Hematopoietic multipotent progenitor cell treated with erythropoietin and hydrocortisone succinate and interleukin-3 and kit ligand, for 17 days (in vitro differentiated cells): ENCODE results near the gene RALGPS2.
"Not testable (repeated sequence)": the region's sequence is repeated elsewhere in the genome, so short reads cannot be mapped to it uniquely, and the experiment has no call there.

ENCODE experiments used
- DNase-seq: peaks from one replicate; pipeline ENCODE4 v3.0.0-alpha.2; 2015; ENCODE audit warnings: low spot score

The RALGPS2 gene

DNA sequence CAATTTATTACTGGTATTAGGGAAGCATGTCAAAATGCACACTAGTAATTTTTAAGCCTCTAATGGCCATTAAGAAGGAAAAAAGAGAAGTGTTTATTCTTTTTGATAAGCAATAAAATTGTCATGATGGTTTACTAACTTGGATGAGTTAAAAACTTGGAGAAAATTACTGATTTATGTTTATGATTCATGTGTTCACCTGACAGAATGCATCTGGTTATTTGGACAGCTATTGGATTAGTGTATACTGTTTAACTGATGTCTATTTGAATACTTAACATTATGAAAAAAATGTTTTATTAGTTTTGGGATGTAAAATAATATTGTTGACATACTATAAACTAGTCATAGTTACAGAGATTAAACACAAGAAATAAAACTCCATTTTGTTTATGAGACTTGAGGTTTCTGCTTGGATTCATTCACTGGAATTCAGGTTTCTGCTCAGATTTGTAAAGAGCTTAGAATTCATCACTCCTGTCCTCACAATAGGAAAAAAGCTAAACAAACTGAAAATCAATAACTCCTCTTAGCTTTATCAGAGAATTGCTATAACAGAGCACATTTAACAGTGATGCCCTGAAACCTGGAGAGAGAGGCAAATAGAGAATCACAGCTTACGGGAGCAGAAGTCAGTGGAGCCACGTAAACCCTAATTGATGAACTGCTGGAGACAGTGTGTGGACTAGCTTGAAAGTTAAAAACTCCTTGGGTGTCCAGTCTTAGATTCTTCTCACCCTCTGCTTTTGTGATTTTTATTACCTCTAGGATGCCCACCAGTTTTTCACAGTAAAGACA lies 56.7 kb downstream of the RALGPS2 start:
- DNase-seq: no peak

- no peak for DNase-seq
Observed at GRCh38 chr1:178784131-178784536, 59.1 kb downstream of the RALGPS2 start.

GRCh38 chr1:178792394-178792793 lies 67.3 kb downstream of the RALGPS2 start:
- no peak for DNase-seq

DNA sequence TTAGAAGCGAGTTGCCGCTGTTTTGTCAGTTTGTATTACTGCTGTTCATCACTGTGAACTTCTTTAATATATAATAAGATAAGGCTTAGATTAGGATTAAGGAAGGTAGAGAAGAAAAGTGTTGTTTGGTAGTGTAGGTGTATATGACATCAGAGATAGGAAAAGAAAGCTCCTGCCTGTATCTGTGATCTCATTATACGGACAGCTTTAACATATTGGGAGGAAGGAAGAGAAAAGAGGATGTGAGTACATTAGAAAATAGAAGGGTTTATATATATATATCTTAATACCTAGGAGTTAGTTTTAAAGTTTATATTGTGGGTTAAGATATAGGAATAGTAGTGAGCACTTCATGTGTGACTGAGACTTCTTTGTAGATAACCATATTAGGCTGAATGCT lies 71.0 kb downstream of the RALGPS2 start:
- DNase-seq: no peak

DNA sequence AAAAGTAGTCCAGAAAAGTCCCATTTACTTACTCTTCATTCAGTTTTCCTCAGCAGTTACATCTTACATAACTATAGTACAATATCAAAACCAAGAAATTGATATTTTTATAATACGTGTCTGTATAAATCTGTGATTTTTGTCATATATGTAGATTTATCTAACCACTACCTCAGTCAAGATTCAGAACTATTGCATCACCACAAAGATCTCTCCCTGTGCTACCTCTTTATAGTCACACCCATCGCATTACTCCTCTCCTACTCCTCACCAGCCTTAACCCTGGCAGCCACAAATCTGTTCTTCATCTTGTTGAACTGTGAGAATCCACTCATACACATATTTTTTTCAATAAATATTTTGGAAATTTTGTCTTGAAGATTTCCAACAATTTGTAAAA lies 72.5 kb downstream of the RALGPS2 start:
- no peak for DNase-seq

DNA sequence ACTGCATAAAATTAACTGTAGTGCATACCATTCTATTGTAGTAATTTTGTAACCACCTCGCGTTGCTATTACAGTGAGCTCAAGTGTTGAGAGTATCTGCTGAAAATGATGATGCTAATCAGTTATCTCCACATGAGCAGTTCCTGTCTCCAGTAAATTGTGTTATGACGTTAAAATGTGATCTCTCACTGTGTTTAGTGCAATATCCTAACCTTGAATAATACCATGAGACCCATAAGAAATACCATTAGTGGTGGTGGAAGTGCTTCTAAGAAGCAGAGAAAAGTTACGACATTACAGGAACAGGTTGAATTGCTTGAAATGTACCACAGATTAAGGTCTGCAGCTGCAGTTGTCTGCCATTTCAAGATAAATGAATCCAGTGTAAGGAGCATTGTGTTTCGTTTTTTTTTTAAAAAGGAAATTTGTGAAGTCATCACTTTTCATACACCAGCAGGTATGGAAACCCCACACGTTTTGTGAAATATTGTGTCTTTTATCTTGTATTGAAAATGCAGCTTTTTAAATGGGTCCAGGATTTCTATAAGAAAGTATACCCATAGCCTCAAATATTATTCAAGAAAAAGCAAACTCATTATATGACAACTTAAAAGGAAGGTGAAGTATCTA lies 73.3 kb downstream of the RALGPS2 start:
- no peak for DNase-seq

DNA sequence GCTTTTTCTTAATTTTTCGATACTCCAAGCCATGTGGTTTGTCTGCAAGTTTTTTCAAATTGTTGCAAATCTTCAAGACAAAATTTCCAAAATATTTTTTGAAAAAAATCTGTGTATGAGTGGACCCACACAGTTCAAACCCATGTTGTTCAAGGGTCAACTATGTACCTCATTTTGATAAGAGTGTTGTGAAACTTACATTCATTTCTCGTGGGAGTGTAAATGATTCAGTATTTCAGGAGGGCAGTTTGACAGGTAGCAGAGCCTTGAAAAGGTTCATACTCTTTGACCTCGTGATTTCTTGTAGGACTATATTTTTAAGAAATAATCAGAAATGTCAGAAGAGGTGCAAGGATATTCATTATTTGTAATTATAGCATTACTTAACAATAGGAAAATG lies 77.8 kb downstream of the RALGPS2 start:
- no peak for DNase-seq

- no peak for DNase-seq
Observed at GRCh38 chr1:178806665-178807300, 81.7 kb downstream of the RALGPS2 start.

DNA sequence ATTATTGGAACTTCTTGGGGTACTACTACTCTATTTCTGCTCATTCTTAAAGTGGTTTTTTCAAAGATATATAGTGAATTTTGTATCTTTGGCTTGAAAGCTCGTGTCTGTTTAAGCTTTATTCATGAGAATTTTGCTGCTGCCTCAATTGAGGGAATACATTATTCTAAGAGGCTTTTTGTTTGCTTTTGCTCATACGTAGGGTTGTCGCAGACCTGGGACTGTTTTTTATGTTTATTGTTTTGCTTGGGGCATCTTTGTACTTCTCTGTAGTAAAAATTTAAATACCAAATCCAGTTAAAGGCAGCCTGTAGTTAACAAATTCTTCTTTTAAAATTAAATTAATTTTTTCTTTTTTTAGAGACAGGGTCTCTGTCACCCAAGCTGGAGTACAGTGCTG lies 83.5 kb downstream of the RALGPS2 start:
- no peak for DNase-seq

GRCh38 chr1:178810585-178810984 lies 85.5 kb downstream of the RALGPS2 start:
- no peak for DNase-seq

GRCh38 chr1:178818416-178818815 lies 93.4 kb downstream of the RALGPS2 start:
- DNase-seq: no peak

DNA sequence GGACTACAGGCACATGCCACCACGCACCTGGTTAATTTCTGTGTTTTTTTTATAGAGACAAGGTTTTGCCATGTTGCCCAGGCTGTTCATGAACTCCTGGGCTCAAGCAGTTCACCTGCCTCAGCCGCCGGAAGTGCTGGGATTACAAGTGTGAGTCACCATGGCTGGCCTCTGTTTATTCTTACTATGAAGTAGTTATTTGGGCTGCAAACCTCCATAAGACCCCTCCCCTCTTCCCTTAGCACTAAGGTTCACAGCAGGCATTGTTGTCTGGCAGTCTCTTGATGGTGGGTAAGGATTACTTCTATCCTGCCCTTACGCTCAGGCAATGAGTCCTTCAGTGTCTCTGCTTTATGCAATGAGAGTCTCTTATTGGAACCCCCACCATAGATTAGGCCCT lies 94.1 kb downstream of the RALGPS2 start:
- no peak for DNase-seq

- DNase-seq: no peak
Observed at GRCh38 chr1:178821134-178821866, 96.3 kb downstream of the RALGPS2 start.

DNA sequence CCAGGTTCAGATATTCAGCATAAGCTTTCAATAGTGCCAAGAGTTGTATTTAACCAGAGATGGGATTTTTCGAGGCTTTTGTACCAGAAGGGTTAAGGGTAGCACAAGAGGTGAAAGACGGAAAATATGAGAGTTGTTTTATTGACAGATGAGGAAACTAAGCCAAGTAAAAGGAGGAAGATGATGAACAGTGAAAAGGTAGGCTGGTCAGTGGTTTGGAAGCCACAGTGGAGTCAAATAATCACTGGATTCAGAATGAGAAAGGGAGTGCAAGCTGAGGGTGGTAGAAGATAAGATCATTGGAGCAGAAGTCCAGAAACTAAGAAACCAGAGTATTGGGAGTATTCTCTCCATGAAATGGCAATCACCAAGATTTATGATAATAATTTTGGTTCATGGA lies 100.1 kb downstream of the RALGPS2 start:
- no peak for DNase-seq

GRCh38 chr1:178844436-178844835 lies 119.4 kb downstream of the RALGPS2 start:
- DNase-seq: no peak

- no peak for DNase-seq
Observed at GRCh38 chr1:178846306-178846705, 121.3 kb downstream of the RALGPS2 start.

- no peak for DNase-seq
Observed at GRCh38 chr1:178847396-178847849, 122.4 kb downstream of the RALGPS2 start.

DNA sequence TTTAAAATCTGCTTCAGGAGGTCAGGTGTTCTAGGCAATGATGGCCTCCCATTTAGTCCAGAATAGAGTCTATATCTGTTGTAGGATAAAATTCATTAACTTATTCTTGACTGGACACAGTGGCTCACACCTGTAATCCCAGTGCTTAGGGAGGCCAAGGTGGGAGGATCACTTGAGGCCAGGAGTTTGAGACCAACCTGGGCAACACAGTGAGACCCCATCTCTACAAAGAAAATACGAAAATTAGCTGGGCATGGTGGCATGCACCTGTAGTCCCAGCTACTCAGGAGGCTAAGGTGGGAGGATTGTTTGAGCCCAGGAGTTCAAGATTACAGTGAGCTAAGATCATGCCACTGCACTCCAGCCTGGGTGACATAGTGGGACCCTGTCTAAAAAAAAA lies 122.9 kb downstream of the RALGPS2 start:
- not testable (repeated sequence) for DNase-seq

- DNase-seq: no peak
Observed at GRCh38 chr1:178849918-178850317, 124.9 kb downstream of the RALGPS2 start.

GRCh38 chr1:178857126-178857525 lies 132.1 kb downstream of the RALGPS2 start:
- DNase-seq: no peak

GRCh38 chr1:178862416-178862815 lies 137.4 kb downstream of the RALGPS2 start:
- DNase-seq: no peak

- DNase-seq: no peak
Observed at GRCh38 chr1:178862864-178863263, 137.8 kb downstream of the RALGPS2 start.
